NCI-H69 (cell line): Measurements from ENCODE around the gene PLXNB2.
"Not testable (repeated sequence)": the region's sequence is repeated elsewhere in the genome, so short reads cannot be mapped to it uniquely, and the experiment has no call there.

Experiments
- DNase-seq: peaks from one replicate; lab custom pipeline; 2025; lab: John Stamatoyannopoulos, UW

The PLXNB2 gene

GRCh38 chr22:50325444-50326224 is 18.2 kb upstream of the PLXNB2 start:
- DNase-seq = no peak

- DNase-seq = no peak
Observed at GRCh38 chr22:50323900-50324299, 16.5 kb upstream of the PLXNB2 start.

- DNase-seq = not testable (repeated sequence)
Observed at GRCh38 chr22:50322382-50323104, 15.1 kb upstream of the PLXNB2 start.

- no peak for DNase-seq
Observed at GRCh38 chr22:50320671-50321325, 13.4 kb upstream of the PLXNB2 start.

- DNase-seq = no peak
Observed at GRCh38 chr22:50320116-50320515, 12.7 kb upstream of the PLXNB2 start.

GRCh38 chr22:50319503-50319951 is 12.1 kb upstream of the PLXNB2 start:
- no peak for DNase-seq

- no peak for DNase-seq
Observed at GRCh38 chr22:50318698-50319411, 11.4 kb upstream of the PLXNB2 start.

- no peak for DNase-seq
Observed at GRCh38 chr22:50318356-50318697, 10.9 kb upstream of the PLXNB2 start.

- no peak for DNase-seq
Observed at GRCh38 chr22:50317674-50318073, 10.2 kb upstream of the PLXNB2 start.

GRCh38 chr22:50317178-50317577 is 9.7 kb upstream of the PLXNB2 start:
- peak; percentile 76 for DNase-seq

GRCh38 chr22:50316114-50317065 is 8.9 kb upstream of the PLXNB2 start:
- DNase-seq = no peak

- no peak for DNase-seq
Observed at GRCh38 chr22:50315289-50316113, 8.1 kb upstream of the PLXNB2 start.

GRCh38 chr22:50314455-50315288 is 7.2 kb upstream of the PLXNB2 start:
- no peak for DNase-seq

GRCh38 chr22:50314081-50314454 is 6.6 kb upstream of the PLXNB2 start:
- DNase-seq = no peak

- no peak for DNase-seq
Observed at GRCh38 chr22:50313600-50313999, 6.2 kb upstream of the PLXNB2 start.

GRCh38 chr22:50313021-50313420 is 5.6 kb upstream of the PLXNB2 start:
- DNase-seq = no peak

GRCh38 chr22:50312371-50312770 is 4.9 kb upstream of the PLXNB2 start:
- no peak for DNase-seq

GRCh38 chr22:50311606-50312351 is 4.3 kb upstream of the PLXNB2 start:
- peak; percentile 43 for DNase-seq
